GM12878 (cell line): ENCODE results near the gene LRRC19. TPM values are rescaled to one million over a fixed set of nuclear protein-coding genes. Genes with fewer than 3 reads are reported as not detected.

Experiments
- BHLHE40 ChIP-seq, 2 experiments: fragments of 450-650 bp in 1 of 2; IDR thresholded peaks; 2 replicates each; pipeline ENCODE4 v1.6.1; 2011 to 2017; ENCODE audit warnings: low read depth in 2 of 2, borderline replicate concordance in 1 of 2, improper control_type of control experiment in 1 of 2, low read length in 1 of 2, mild to moderate bottlenecking in 1 of 2
- CBFB ChIP-seq: IDR thresholded peaks from 2 replicates; pipeline ENCODE4 v1.6.1; 2016; ENCODE audit warnings: antibody characterized with exemption, low read depth
- FOXK2 ChIP-seq: fragments of 450-650 bp; IDR thresholded peaks from 2 replicates; pipeline ENCODE4 v1.6.1; 2017; ENCODE audit warnings: mild to moderate bottlenecking, moderate library complexity
- HCFC1 ChIP-seq: fragments of 150-350 bp; IDR thresholded peaks from 2 replicates; pipeline ENCODE4 v1.6.1; 2014; ENCODE audit warnings: low read length
- HSF1 ChIP-seq: fragments of 150-350 bp; IDR thresholded peaks from 2 replicates; pipeline ENCODE4 v1.6.1; 2014; ENCODE audit warnings: mild to moderate bottlenecking, low read depth, low read length
- LARP7 ChIP-seq: fragments of 450-650 bp; IDR thresholded peaks from 2 replicates; pipeline ENCODE4 v1.6.1; 2017; ENCODE audit warnings: mild to moderate bottlenecking
- MXI1 ChIP-seq: fragments of 150-350 bp; IDR thresholded peaks from 2 replicates; pipeline ENCODE4 v1.6.1; 2011; ENCODE audit warnings: low read depth, mild to moderate bottlenecking, inconsistent platforms, low read length, improper control_type of control experiment
- NRF1 ChIP-seq: conservative IDR thresholded peaks from 2 replicates; pipeline ENCODE4 v1.6.1; 2011; ENCODE audit warnings: mild to moderate bottlenecking, low read depth, low read length, improper control_type of control experiment
- PBX3 ChIP-seq: IDR thresholded peaks from 2 replicates; pipeline ENCODE4 v1.6.1; 2011; ENCODE audit warnings: mild to moderate bottlenecking, low read depth, low read length, moderate library complexity; ENCODE audit not compliant: insufficient replicate concordance
- ZBTB40 ChIP-seq: fragments of 450-650 bp; IDR thresholded peaks from 2 replicates; pipeline ENCODE4 v1.6.1; 2016; ENCODE audit warnings: mild to moderate bottlenecking, moderate library complexity, borderline replicate concordance
- ZNF217 ChIP-seq: fragments of 450-650 bp; IDR thresholded peaks from 2 replicates; pipeline ENCODE4 v1.6.1; 2017; ENCODE audit warnings: antibody characterized with exemption, mild to moderate bottlenecking
- ZNF24 ChIP-seq: fragments of 450-650 bp; IDR thresholded peaks from 2 replicates; pipeline ENCODE4 v1.6.1; 2017; ENCODE audit warnings: antibody characterized with exemption, mild to moderate bottlenecking
- ZNF592 ChIP-seq: fragments of 450-650 bp; IDR thresholded peaks from 2 replicates; pipeline ENCODE4 v1.6.1; 2017; ENCODE audit warnings: mild to moderate bottlenecking, moderate library complexity
- polyA plus RNA-seq, 11 experiments: library from polyadenylated mRNA; depleted of rRNA in 4 of 11; unstranded in 6 of 11; stranded (reverse) in 5 of 11; fragments of >200 nt; fragmentation: Nextera tagmentation in 4 of 11; fragmentation: Illumina TruSeq in 1 of 11; extraction: Ambion mirVana in 4 of 11; extraction: Trizol in 1 of 11; gene quantifications; 1 replicate in 1 of 11; 2 replicates in 10 of 11; pipeline versions ENCODE4 v1.2.1 to v1.2.3, GENCODE V29; 2011 to 2016; ENCODE audit warnings: inconsistent platforms in 2 of 11, missing spikeins in 2 of 11, low read depth in 1 of 11
- total RNA-seq, 4 experiments: library from RNA; depleted of rRNA in 3 of 4; stranded (reverse); fragments of >200 nt in 3 of 4; fragmentation: Illumina TruSeq in 1 of 4; extraction: Trizol in 1 of 4; gene quantifications; 2 replicates each; pipeline versions ENCODE4 v1.2.1 to v1.2.3, GENCODE V29; 2013 to 2021
- TF ChIP-seq, protein P1 (sequence below): fragments of 450-650 bp; IDR thresholded peaks from 2 replicates; pipeline ENCODE4 v1.6.1; 2017; ENCODE audit warnings: mild to moderate bottlenecking, low read depth, inconsistent platforms; ENCODE audit not compliant: poor library complexity, severe bottlenecking

LRRC19 gene
- total and polyA plus RNA-seq, 10 of the 15 experiments (the other 5 are each of a cell fraction or from before 2014, with no cell fraction given), result 0.02 to 0.20 (median 0.08) TPM; not detected in 6

- no peak; the same call in 1 of the 2 replicates for TF ChIP-seq FOXK2
- TF ChIP-seq HCFC1, result peak; percentile 41
- no peak for TF ChIP-seq ZNF24
- TF ChIP-seq PBX3, result no peak
- no peak; the same call in 1 of the 2 replicates for TF ChIP-seq LARP7
- no peak for TF ChIP-seq ZNF217
- TF ChIP-seq ZBTB40, result peak; percentile 55; the same call in 1 of the 2 replicates
- TF ChIP-seq CBFB, result peak; percentile 59; the same call in 1 of the 2 replicates
- no peak for TF ChIP-seq HSF1
- peak in 1 of 2 experiments; percentile 14; a peak in 1 of 4 replicates for TF ChIP-seq BHLHE40 (IDR thresholded peaks at IDR 0.05; ENCODE audit: borderline replicate concordance in 1 of 2, low read depth in 2 of 2, low read length in 1 of 2)
- TF ChIP-seq ZNF592, result no peak
- TF ChIP-seq MXI1, result peak; percentile 85
- TF ChIP-seq, protein P1, sequence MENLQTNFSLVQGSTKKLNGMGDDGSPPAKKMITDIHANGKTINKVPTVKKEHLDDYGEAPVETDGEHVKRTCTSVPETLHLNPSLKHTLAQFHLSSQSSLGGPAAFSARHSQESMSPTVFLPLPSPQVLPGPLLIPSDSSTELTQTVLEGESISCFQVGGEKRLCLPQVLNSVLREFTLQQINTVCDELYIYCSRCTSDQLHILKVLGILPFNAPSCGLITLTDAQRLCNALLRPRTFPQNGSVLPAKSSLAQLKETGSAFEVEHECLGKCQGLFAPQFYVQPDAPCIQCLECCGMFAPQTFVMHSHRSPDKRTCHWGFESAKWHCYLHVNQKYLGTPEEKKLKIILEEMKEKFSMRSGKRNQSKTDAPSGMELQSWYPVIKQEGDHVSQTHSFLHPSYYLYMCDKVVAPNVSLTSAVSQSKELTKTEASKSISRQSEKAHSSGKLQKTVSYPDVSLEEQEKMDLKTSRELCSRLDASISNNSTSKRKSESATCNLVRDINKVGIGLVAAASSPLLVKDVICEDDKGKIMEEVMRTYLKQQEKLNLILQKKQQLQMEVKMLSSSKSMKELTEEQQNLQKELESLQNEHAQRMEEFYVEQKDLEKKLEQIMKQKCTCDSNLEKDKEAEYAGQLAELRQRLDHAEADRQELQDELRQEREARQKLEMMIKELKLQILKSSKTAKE, result no peak
- TF ChIP-seq NRF1, result no peak
Measured at GRCh38 chr9:26955921-26956859, 49.3 kb downstream of the LRRC19 start, which contains the start of gene IFT74 (continued).
